ENCODE measurements around the gene SKAP1. TPM values are rescaled to one million over a fixed set of nuclear protein-coding genes. Genes with fewer than 3 reads are reported as not detected.

Gene SKAP1
- total and polyA plus RNA-seq, 4 donors = 1.4 to 4.9 (median 2.5) TPM

DNA sequence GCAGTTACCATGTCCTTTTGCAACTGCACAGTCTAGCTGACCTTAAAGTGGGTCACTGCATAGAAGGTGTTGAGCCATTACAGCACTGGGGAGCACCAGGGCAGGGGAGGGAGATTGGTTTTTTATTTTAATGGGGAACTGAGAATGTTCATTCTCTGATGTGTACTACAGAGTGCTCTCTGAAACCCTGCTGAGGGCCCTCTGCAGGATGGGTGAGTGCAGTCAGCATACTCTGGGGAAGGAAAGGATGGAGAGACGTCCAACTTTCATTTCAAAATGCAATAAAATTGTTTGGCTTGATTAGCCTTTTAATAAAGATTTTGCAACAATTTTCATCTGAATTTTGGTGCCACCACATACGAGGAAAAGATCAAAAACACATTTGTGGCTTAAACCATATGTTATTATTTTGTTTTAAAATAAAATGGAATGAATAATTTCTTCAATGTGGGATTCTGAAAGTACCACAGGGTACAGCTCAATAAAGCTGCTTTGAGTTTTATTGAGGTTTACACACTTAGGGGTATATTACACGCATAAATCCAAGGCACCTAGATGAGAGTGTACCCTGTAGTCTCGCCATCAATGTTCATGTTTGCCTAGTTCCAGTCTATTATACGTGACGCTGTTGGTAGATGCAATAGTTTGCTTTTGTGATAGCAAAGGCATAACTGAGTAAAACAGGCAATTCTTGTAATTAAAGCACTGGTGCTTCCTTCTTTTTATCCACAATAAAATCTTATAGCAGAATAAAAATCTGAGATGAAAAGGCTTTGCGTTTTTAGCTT is 249.0 kb downstream of the SKAP1 start:
- no peak for ATAC-seq (ENCODE audit: insufficient read depth, low FRiP score)
- WGBS, 2 donors = 90 to 92% methylated on average over 7 of the region's 7 CpGs
- TF ChIP-seq, protein P1, sequence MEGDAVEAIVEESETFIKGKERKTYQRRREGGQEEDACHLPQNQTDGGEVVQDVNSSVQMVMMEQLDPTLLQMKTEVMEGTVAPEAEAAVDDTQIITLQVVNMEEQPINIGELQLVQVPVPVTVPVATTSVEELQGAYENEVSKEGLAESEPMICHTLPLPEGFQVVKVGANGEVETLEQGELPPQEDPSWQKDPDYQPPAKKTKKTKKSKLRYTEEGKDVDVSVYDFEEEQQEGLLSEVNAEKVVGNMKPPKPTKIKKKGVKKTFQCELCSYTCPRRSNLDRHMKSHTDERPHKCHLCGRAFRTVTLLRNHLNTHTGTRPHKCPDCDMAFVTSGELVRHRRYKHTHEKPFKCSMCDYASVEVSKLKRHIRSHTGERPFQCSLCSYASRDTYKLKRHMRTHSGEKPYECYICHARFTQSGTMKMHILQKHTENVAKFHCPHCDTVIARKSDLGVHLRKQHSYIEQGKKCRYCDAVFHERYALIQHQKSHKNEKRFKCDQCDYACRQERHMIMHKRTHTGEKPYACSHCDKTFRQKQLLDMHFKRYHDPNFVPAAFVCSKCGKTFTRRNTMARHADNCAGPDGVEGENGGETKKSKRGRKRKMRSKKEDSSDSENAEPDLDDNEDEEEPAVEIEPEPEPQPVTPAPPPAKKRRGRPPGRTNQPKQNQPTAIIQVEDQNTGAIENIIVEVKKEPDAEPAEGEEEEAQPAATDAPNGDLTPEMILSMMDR (IDR thresholded peaks at IDR 0.05; ENCODE audit: control extremely low read depth, extremely low read depth) = no peak

DNA sequence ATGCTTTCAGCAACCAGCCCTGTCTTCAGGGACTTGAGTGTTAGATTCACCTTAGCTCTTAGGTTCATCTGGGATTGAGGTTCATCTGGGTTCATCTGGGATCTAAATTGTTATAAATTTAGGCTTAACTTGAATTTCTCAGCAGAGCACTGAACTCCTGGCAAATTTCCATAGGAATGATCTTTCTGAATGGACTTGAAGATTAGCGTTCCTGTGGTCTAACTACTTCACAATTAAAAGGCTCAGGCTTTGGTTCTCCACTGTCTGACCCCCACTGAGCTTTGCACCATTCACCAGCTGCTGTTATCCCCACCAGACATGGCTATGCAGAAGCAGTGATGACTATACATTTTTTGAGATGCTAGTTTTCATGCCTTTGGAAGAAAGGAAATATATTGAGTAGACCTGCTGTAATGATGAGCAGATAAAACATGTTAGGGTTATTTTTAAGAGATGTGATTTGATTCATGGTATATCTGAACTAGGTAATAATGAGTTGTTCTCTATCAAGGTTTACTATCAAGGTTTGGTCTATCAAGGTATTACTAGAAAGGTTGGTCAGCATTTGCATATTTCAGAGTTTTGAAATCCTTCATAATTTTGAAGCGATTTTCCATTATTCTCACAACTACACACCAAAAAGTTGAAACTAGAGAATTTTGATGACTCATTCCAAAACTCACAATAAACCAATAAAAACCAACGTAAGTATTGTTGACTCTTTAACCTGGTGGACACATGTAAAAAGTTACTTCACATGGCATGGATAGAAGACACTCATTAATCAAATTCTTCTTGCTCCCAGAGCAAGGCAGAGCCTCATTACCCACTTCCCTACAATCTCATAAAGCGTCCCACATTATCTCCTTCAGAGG is 250.7 kb downstream of the SKAP1 start:
- Histone ChIP-seq H3K9ac (ENCODE audit: insufficient read depth in 1 of 2, low read length in 2 of 2) (no peak overlapping the region), H3K4me3 (no peak overlapping the region), H3K9me3 (ENCODE audit: control insufficient read depth in 4 of 4, insufficient read depth in 3 of 4, low read length in 3 of 4) (peaks cover 0 to 2% (median 0%) of the 10 kb centered on the region in 4 donors), H3K27ac (ENCODE audit: low read depth in 1 of 2, low read length in 1 of 2) (no peak overlapping the region), H3K27me3 (ENCODE audit: control insufficient read depth in 3 of 3, insufficient read depth in 3 of 3, low read length in 2 of 3) (peaks cover 0 to 14% (median 6%) of the 10 kb centered on the region in 3 donors), H3K36me3 (ENCODE audit: control insufficient read depth in 4 of 4, insufficient read depth in 4 of 4, low read length in 4 of 4) (peaks cover 0 to 2% (median 0%) of the 10 kb centered on the region in 4 donors), H3K4me1 (ENCODE audit: control insufficient read depth in 5 of 5, insufficient read depth in 5 of 5, low read length in 5 of 5) (no peaks in the 10 kb centered on the region)
- 77 to 87% methylated on average over 4 of the region's 4 CpGs for WGBS, 2 donors
- TF ChIP-seq, protein P1 (IDR thresholded peaks at IDR 0.05; ENCODE audit: control extremely low read depth, extremely low read depth) = no peak
- DNase-seq (no peak), ATAC-seq (ENCODE audit: insufficient read depth, low FRiP score) (no peak)

More for the DNA sequence above, 249.0 kb downstream of the SKAP1 start:
- Histone ChIP-seq H3K4me1 (ENCODE audit: control insufficient read depth in 5 of 5, insufficient read depth in 5 of 5, low read length in 5 of 5) (no peaks in the 10 kb centered on the region), H3K9ac (ENCODE audit: insufficient read depth in 1 of 2, low read length in 2 of 2) (no peak overlapping the region), H3K4me3 (no peak overlapping the region), H3K27ac (ENCODE audit: low read depth in 1 of 2, low read length in 1 of 2) (no peak overlapping the region), H3K27me3 (ENCODE audit: control insufficient read depth in 3 of 3, insufficient read depth in 3 of 3, low read length in 2 of 3) (peaks cover 0 to 21% (median 6%) of the 10 kb centered on the region in 3 donors), H3K9me3 (ENCODE audit: control insufficient read depth in 4 of 4, insufficient read depth in 3 of 4, low read length in 3 of 4) (peaks cover 0 to 5% (median 0%) of the 10 kb centered on the region in 4 donors), H3K36me3 (ENCODE audit: control insufficient read depth in 4 of 4, insufficient read depth in 4 of 4, low read length in 4 of 4) (peaks cover 0 to 2% (median 0%) of the 10 kb centered on the region in 4 donors)
- no peak for DNase-seq

DNA sequence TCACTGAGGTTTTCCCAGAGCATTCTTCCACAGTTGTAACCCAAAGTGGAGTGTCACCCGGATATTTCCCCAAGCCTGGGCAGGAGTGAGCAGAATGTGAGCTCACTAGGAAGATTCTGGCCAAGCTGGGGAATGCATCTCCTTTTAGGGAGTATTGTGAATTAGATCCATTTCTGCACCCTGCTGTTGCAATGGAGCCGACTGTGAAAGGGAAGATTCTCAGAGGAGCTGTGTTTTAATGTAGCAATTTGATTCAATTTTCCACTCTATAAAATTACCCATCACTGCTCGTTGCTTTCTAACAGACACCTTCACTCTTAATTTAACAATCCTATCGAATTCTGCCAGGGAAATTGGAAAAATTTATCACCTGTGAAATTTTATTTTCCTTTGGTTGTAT is 251.7 kb downstream of the SKAP1 start:
- no peak overlapping the region for H3K27ac ChIP-seq (ENCODE audit: low read depth in 1 of 2, low read length in 1 of 2)
- H3K36me3 ChIP-seq (ENCODE audit: control insufficient read depth in 4 of 4, insufficient read depth in 4 of 4, low read length in 4 of 4) = peaks cover 0 to 2% (median 0%) of the 10 kb centered on the region in 4 donors
- TF ChIP-seq, protein P1 (IDR thresholded peaks at IDR 0.05; ENCODE audit: control extremely low read depth, extremely low read depth) = no peak
- 87 to 88% methylated on average over 4 of the region's 4 CpGs for WGBS, 2 donors
- H3K4me3 ChIP-seq = no peak overlapping the region
- ATAC-seq (ENCODE audit: insufficient read depth, low FRiP score) (no peak), DNase-seq (no peak)
- peaks cover 0 to 13% (median 6%) of the 10 kb centered on the region in 3 donors for H3K27me3 ChIP-seq (ENCODE audit: control insufficient read depth in 3 of 3, insufficient read depth in 3 of 3, low read length in 2 of 3)
- H3K4me1 ChIP-seq (ENCODE audit: control insufficient read depth in 5 of 5, insufficient read depth in 5 of 5, low read length in 5 of 5) = no peaks in the 10 kb centered on the region
- peaks cover 0 to 2% (median 0%) of the 10 kb centered on the region in 4 donors for H3K9me3 ChIP-seq (ENCODE audit: control insufficient read depth in 4 of 4, insufficient read depth in 3 of 4, low read length in 3 of 4)
- no peak overlapping the region for H3K9ac ChIP-seq (ENCODE audit: insufficient read depth in 1 of 2, low read length in 2 of 2)
